Aorta (tissue), 5 donors: ENCODE measurements around the gene C19orf25. TPM values are rescaled to one million over a fixed set of nuclear protein-coding genes. Genes with fewer than 3 reads are reported as not detected.
"Not testable (repeated sequence)": the region's sequence is repeated elsewhere in the genome, so short reads cannot be mapped to it uniquely, and the experiment has no call there.

Experiments
- ATAC-seq: fragments of 200-7000 bp; cut with Tn5 transposase; one replicate; pipeline ENCODE4 v1.9.1; 2022; ENCODE audit warnings: moderate library complexity; ENCODE audit not compliant: low FRiP score
- DNase-seq, 2 donors: peaks; one replicate each; pipeline ENCODE4 v3.0.0-alpha.2; 2020
- H3K27ac ChIP-seq, 2 donors: one replicate each; pipeline ENCODE4 v1.5.1; 2013; ENCODE audit warnings: low read length in 2 of 2, mild to moderate bottlenecking in 2 of 2, moderate library complexity in 2 of 2, control low read depth in 1 of 2, inconsistent platforms in 1 of 2, low read depth in 1 of 2
- H3K27me3 ChIP-seq, 2 donors: one replicate each; pipeline ENCODE4 v1.6.1; 2013; ENCODE audit warnings: control low read depth in 1 of 2, low read length in 1 of 2, mild to moderate bottlenecking in 1 of 2, moderate library complexity in 1 of 2; ENCODE audit not compliant: insufficient read depth in 2 of 2, control insufficient read depth in 1 of 2
- H3K36me3 ChIP-seq, 2 donors: one replicate each; pipeline ENCODE4 v1.6.1; 2013; ENCODE audit warnings: control low read depth in 1 of 2, low read length in 1 of 2, mild to moderate bottlenecking in 1 of 2; ENCODE audit not compliant: insufficient read depth in 2 of 2, control insufficient read depth in 1 of 2
- H3K4me1 ChIP-seq, 2 donors: one replicate each; pipeline ENCODE4 v1.6.1; 2013; ENCODE audit warnings: low read length in 2 of 2, control low read depth in 1 of 2, mild to moderate bottlenecking in 1 of 2, moderate library complexity in 1 of 2; ENCODE audit not compliant: insufficient read depth in 2 of 2, control insufficient read depth in 1 of 2
- H3K4me3 ChIP-seq, 2 donors: one replicate each; pipeline ENCODE4 v1.5.1; 2013; ENCODE audit warnings: low read length in 2 of 2, control low read depth in 1 of 2, mild to moderate bottlenecking in 1 of 2
- H3K9me3 ChIP-seq: one replicate; pipeline ENCODE4 v1.6.1; 2013; ENCODE audit warnings: mild to moderate bottlenecking, low read length; ENCODE audit not compliant: control insufficient read depth
- WGBS, 2 donors: extraction: QIAGEN DNeasy Blood & Tissue Kit; methylation state at CpG; one replicate each; pipeline ENCODE4 v1.1.7; 2013; 5-methylcytosine and 5-hydroxymethylcytosine counted together
- intact Hi-C, 2 donors: fragments of 100-400 bp; cut with DNase I; formaldehyde crosslinking; loops; one replicate each; pipeline versions ENCODE4 v1.14.2 to v1.15.0; 2022
- polyA plus RNA-seq, 2 donors: library from polyadenylated mRNA; stranded (reverse); fragments of 200-250 nt; gene quantifications; one replicate each; pipeline ENCODE4 v1.2.3, GENCODE V29; 2013
- total RNA-seq, 2 donors: library from RNA; stranded (reverse); fragmentation: NEBNext Ultra II Directional; extraction: Animal tissue kit (Norgen Biotek cat#: 25700); gene quantifications; one replicate each; pipeline ENCODE4 v1.2.1, GENCODE V29; 2021
- donor health status: healthy with polysubstance abuse.
- donor health status: Bipolar disorder and iron deficiency.
- donor health status: DM: no; HTN: no; CAD: no.
- donor health status: DM: no; HTN: no; CAD: no.
- donor health status: DM: yes; HTN: yes; CAD: no.

Gene C19orf25
- total and polyA plus RNA-seq, 4 donors = 19.0 to 33.5 (median 22.8) TPM

DNA sequence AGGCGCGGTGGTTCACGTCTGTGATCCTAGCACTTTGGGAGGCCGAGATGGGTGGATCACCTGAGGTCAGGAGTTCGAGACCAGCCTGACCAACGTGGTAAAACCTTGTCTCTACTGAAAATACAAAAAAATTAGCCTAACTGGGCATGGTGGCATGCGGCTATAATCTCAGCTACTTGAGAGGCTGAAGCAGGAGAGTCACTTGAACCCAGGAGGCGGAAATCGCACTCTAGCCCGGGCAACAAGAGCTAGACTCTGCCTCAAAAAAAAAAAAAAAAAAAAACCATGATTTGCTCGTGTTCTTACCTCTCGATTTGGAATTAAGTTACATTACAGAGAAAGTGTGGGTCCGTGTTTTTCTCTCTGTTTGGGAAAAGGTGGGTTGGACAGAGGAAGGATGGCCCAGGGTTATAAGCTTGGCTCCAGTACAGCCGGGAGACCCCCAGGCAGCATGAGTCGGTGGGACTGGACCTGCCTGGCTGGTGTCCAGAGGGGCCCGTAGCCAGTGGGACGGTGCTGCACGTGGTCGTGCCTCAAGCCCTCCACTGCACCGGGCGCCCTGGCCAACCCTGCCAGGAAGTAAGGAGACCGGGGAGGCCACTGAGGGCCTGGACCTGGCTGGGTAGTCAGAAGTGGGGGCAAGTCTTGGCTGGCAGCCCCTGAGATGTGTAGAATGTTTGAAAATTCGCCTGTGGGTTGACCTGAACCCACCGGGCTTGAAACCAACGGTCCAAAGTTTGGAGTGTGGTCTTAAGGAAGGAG lies 37.2 kb downstream of the C19orf25 start:
- no peak for ATAC-seq
- H3K9me3 ChIP-seq = no peaks in the 10 kb centered on the region
- no peak overlapping the region for H3K27ac ChIP-seq
- no peaks in the 10 kb centered on the region for H3K27me3 ChIP-seq
- peaks cover 0 to 4% of the 10 kb centered on the region in 2 donors for H3K36me3 ChIP-seq
- no peaks in the 10 kb centered on the region for H3K4me1 ChIP-seq
- DNase-seq = no peak
- 66 to 76% methylated on average over 25 of the region's 25 CpGs for WGBS, 2 donors
- intact Hi-C loops = no loop called here
- no peak overlapping the region for H3K4me3 ChIP-seq

DNA sequence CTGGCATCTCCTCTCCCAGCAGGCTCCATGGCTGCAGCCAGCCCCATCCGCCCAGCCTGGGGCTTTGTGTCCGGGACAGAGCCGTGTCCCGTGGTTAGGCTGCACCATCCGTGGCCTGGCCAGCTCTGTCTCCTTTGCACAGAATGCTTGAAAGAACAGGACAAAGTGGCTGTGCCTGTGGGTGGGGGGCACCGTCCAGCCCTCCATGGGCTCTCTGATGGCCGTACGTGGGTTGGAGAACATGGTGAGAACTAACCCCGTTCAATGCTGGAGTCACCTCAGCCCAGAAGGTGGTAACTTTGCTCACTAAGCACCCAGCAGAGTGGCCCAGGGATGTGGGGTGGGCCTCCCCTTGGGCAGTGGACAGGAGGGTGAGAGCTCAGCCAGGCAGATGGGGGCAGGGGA lies 38.0 kb downstream of the C19orf25 start:
- H3K9me3 ChIP-seq = no peaks in the 10 kb centered on the region
- H3K27ac ChIP-seq = no peak overlapping the region
- H3K36me3 ChIP-seq = peaks cover 0 to 4% of the 10 kb centered on the region in 2 donors
- intact Hi-C loops = no loop called here
- DNase-seq (no peak), ATAC-seq (no peak)
- no peaks in the 10 kb centered on the region for H3K27me3 ChIP-seq
- no peaks in the 10 kb centered on the region for H3K4me1 ChIP-seq
- H3K4me3 ChIP-seq = no peak overlapping the region
- 86 to 90% methylated on average over 9 of the region's 9 CpGs for WGBS, 2 donors

DNA sequence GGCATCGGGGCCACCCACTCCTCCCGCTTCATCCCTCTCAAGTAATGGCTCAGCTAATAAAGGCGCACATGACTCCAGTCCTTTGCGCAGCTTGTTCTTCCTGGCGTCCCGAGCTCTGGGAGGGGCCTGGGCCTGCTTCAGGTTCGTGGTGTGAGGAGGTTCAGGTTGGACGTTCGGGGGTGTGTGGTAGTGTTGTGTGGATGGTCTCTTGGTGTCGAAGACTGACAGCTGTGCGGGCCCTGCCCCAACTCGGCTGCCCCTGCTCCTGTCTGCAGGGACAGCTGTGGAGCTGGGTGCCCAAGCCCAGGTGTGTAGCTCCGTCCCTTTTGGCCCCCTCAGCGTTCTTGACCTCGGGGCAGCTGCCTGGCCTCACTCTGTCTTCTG lies 38.6 kb downstream of the C19orf25 start:
- H3K27me3 ChIP-seq = no peaks in the 10 kb centered on the region
- no peaks in the 10 kb centered on the region for H3K4me1 ChIP-seq
- no peaks in the 10 kb centered on the region for H3K9me3 ChIP-seq
- ATAC-seq (no peak), DNase-seq (no peak)
- H3K27ac ChIP-seq = no peak overlapping the region
- peaks cover 0 to 4% of the 10 kb centered on the region in 2 donors for H3K36me3 ChIP-seq
- H3K4me3 ChIP-seq = no peak overlapping the region
- 85 to 89% methylated on average over 15 of the region's 15 CpGs for WGBS, 2 donors
- intact Hi-C loops = no loop called here

DNA sequence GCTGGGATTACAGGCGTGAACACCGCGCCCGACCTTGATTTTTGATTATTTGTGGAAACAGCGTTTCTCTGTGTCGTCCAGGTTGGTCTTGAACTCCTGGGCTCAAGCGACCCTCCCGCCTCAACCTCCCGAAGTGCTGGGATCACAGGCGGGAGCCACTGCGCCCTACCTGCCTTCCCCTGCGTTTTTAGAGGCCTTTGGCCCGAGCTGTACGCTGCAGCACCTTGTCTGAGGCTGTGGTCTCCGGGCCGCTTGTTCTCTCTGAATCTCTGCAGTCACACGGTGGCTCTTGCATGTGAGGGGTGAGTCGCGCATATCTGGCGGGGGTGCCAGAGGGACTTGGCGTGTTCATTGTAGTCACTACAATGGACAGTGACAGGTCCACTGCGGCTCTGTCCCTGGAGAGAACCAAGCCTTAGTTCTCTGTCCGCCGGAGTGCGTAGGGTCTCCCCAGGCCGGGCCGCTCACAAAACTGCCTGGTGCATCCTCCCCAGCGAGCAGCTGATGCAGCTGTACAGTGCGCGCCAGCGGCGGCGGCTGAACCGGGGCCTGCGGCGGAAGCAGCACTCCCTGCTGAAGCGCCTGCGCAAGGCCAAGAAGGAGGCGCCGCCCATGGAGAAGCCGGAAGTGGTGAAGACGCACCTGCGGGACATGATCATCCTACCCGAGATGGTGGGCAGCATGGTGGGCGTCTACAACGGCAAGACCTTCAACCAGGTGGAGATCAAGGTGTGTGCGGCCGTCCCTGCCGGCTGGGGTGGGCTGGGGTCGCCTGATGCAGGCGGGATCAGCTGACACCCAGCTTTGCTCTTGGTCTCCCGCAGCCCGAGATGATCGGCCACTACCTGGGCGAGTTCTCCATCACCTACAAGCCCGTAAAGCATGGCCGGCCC lies 39.2 kb downstream of the C19orf25 start:
- not testable (repeated sequence) for DNase-seq, H3K36me3 ChIP-seq, H3K9me3 ChIP-seq, ATAC-seq, H3K4me3 ChIP-seq, H3K4me1 ChIP-seq, H3K27me3 ChIP-seq, H3K27ac ChIP-seq
- intact Hi-C loops = loop anchor here in 1 of 2 donors (2.0 kb wide), 1 partner anchor 51 kb away; the partner anchor contains the start of genes PCSK4 and REEP6
- WGBS, 2 donors = 83 to 85% methylated on average over 57 of the region's 57 CpGs

DNA sequence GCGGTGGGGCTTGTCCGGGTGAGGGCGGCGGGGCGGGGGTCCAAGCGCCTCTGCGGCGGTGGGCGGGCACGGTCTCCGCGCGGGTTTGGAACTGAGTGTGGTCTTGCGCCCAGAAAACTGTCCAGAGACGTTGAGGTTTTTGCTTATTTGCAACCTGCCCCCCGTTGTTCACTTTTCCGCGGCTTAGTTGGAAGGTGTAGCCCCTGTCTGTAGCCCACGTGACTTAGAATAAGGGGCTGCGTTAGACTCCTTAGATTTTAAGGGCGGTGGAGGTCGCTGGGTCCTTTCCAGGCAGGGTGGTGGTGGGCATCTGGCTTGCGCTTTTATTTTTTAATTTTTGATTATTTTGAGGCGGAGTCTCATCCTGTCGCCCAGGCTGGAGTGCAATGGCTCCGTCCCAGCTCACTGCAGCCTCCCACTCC lies 40.1 kb downstream of the C19orf25 start:
- H3K27me3 ChIP-seq = no peaks in the 10 kb centered on the region
- intact Hi-C loops = loop anchor here in 1 of 2 donors (2.0 kb wide), 1 partner anchor 52 kb away; the partner anchor contains the start of genes PCSK4 and REEP6
- H3K36me3 ChIP-seq = peaks cover 0 to 4% of the 10 kb centered on the region in 2 donors
- no peaks in the 10 kb centered on the region for H3K9me3 ChIP-seq
- ATAC-seq (no peak), DNase-seq (no peak)
- WGBS, 2 donors = 0 to 1% methylated on average over 26 of the region's 26 CpGs
- H3K4me1 ChIP-seq = no peaks in the 10 kb centered on the region
- no peak overlapping the region for H3K27ac ChIP-seq
- H3K4me3 ChIP-seq = peak overlapping the region; percentile 31 to 82

DNA sequence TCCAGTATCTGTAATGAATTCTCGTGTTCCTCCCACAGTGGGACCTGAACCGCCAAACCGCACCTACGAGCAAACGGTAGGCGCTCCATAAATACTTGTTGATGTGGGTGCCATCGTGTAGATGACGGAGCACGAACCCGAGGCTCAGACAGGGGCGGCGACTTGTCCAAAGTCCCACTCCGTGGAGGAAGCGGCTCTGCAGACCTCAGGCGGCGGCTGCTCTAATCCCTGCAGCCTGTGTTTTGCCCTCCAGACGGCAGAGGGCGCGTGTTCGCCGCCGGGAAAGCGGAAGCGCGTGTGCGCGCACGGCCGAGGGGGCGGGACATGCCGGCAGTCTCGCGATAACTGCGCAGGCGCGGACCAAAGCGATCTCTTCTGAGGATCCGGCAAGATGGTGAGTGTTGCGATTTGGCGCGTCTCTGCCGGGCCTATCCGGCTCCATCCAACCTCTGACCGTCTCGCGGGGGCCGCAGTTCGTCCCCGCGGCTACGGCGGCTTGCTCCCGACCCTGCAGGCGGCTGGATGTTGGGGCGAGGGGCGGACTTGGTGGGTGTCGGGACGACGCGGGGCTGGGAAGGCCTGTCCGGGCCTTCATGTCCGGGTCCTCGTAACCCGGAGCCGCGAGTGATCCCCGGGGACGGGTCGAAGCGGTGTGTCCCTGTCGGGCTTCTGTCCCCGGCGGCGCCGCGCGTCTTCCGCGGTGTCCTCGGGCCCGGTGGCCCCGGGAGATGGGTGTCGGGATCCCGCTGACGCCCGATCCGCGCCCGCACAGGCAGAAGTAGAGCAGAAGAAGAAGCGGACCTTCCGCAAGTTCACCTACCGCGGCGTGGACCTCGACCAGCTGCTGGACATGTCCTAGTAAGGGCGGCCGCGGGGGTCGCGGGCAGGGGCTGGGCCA lies 40.7 kb downstream of the C19orf25 start, which contains the start of gene RPS15:
TSS of gene RPS15 (plus strand) at position 362 of the 898 bp plus-strand sequence. CDS start at position 392, 30 bp downstream.
- Histone ChIP-seq H3K36me3 (peaks cover 0 to 4% of the 10 kb centered on the region in 2 donors), H3K27ac (peak within 1 kb of the TSS in 1 of 2 donors; percentile 11), H3K9me3 (no peaks in the 10 kb centered on the region), H3K27me3 (no peaks in the 10 kb centered on the region), H3K4me1 (no peaks in the 10 kb centered on the region), H3K4me3 (peak within 1 kb of the TSS; percentile 31 to 82)
- DNase-seq = peak; percentile 97 to 99
- 1% methylated on average over 81 to 100 of the region's 100 CpGs for WGBS, 2 donors
- ATAC-seq = peak; percentile 97
- intact Hi-C loops = loop anchor here in 1 of 2 donors (2.0 kb wide), 1 partner anchor 53 kb away; the partner anchor contains the start of genes PCSK4 and REEP6

DNA sequence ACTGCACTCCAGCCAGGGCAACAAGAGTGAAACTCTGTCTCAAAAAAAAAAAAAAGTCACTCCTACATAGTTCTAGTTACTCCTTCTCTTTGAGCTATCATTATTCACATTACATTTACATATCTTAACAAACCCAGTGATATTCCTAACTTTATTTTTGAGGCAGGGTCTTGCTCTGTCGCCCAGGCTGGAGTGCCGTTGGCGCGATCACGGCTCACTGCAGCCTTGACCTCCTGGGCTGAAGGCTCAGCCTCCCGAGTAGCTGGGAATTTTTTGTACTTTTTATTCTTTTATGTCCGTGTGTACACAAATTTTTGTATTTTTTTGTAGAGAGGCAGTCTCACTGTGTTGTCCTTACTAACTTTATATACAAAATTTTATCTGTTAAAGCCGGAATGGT lies 41.4 kb downstream of the C19orf25 start:
- no peaks in the 10 kb centered on the region for H3K9me3 ChIP-seq
- intact Hi-C loops = loop anchor here in 1 of 2 donors (2.0 kb wide), 1 partner anchor 53 kb away; the partner anchor contains the start of genes PCSK4 and REEP6
- no peaks in the 10 kb centered on the region for H3K27me3 ChIP-seq
- no peak overlapping the region for H3K4me3 ChIP-seq
- ATAC-seq (no peak), DNase-seq (no peak)
- H3K36me3 ChIP-seq = peaks cover 0 to 4% of the 10 kb centered on the region in 2 donors
- H3K4me1 ChIP-seq = no peaks in the 10 kb centered on the region
- H3K27ac ChIP-seq = no peak overlapping the region
- 47 to 53% methylated on average over 8 of the region's 8 CpGs for WGBS, 2 donors
